Measurements from ENCODE around the gene MFAP4.

Gene MFAP4

DNA sequence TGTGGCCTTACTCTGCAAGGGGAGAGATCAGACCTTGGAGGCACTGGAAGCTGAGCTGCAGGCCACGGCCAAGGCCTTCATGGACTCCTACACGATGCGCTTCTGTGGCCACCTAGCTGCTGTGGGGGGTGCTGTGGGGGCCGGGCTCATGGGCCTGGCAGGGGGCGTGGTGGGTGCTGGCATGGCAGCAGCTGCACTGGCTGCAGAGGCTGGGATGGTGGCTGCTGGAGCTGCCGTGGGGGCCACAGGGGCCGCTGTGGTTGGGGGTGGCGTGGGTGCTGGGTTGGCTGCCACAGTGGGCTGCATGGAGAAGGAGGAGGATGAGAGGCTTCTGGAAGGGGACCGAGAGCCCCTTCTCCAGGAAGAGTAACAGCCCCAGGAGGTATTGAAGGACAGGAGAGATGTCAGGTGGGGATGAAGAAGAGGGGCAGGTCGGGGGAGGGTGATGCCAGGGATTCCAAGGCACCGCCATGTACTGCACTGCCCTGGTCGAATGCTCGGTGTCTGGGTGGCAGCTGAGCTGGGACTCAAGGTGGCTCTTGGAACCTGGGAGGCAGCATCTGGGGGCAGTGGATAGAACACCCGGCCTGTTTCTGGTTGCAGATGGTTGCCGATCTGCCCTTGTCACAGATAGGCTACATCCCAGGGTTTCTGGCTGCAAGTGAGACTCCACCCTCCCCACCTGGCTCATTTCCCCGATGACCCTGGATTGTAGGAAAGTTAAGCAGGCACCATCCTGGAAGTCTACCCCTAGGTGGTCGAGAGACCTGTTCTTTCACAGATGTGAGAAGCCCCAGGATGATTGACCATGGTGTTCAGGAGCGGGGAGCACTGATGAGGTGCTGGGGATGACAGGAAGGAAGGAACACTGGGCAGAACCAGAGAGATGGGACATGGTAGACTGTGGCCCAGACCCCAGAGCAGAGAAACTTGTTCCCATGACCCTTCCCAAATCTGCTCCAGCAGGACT lies 29.1 kb upstream of the MFAP4 start:
- TF ChIP-seq, protein P1, sequence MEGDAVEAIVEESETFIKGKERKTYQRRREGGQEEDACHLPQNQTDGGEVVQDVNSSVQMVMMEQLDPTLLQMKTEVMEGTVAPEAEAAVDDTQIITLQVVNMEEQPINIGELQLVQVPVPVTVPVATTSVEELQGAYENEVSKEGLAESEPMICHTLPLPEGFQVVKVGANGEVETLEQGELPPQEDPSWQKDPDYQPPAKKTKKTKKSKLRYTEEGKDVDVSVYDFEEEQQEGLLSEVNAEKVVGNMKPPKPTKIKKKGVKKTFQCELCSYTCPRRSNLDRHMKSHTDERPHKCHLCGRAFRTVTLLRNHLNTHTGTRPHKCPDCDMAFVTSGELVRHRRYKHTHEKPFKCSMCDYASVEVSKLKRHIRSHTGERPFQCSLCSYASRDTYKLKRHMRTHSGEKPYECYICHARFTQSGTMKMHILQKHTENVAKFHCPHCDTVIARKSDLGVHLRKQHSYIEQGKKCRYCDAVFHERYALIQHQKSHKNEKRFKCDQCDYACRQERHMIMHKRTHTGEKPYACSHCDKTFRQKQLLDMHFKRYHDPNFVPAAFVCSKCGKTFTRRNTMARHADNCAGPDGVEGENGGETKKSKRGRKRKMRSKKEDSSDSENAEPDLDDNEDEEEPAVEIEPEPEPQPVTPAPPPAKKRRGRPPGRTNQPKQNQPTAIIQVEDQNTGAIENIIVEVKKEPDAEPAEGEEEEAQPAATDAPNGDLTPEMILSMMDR (conservative IDR thresholded peaks at IDR 0.05; ENCODE audit: low read depth), result no peak
- no peak overlapping the region for H3K27ac ChIP-seq
- CTCF ChIA-PET, result no interaction called here
- POLR2A ChIA-PET (ENCODE audit: low non-redundant PET), result no interaction called here
- no peak for DNase-seq (ENCODE audit: low spot score)

DNA sequence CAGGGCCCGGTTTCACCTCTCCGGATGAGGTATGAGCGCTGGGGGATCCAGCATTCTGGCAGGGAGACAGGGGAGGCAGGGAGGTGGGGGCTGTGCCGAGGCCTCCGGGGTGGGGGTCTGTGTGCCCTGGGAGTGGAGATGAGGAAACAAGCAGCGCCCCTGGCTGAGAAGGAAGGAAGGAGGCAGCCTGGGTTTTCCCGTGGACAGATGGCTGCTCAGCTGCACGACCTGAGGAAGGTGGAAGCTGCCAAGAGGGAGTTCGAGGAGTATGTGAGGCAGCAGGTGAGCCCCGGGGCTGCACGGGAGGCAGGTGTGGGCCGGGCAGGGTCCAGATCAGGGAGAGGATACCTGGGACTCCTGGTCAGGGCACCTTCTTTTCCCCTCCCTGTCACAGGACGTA lies 28.3 kb upstream of the MFAP4 start:
- DNase-seq (ENCODE audit: low spot score), result no peak
- CTCF ChIA-PET, result no interaction called here
- TF ChIP-seq, protein P1 (conservative IDR thresholded peaks at IDR 0.05; ENCODE audit: low read depth), result no peak
- H3K27ac ChIP-seq, result no peak overlapping the region
- POLR2A ChIA-PET (ENCODE audit: low non-redundant PET), result no interaction called here

DNA sequence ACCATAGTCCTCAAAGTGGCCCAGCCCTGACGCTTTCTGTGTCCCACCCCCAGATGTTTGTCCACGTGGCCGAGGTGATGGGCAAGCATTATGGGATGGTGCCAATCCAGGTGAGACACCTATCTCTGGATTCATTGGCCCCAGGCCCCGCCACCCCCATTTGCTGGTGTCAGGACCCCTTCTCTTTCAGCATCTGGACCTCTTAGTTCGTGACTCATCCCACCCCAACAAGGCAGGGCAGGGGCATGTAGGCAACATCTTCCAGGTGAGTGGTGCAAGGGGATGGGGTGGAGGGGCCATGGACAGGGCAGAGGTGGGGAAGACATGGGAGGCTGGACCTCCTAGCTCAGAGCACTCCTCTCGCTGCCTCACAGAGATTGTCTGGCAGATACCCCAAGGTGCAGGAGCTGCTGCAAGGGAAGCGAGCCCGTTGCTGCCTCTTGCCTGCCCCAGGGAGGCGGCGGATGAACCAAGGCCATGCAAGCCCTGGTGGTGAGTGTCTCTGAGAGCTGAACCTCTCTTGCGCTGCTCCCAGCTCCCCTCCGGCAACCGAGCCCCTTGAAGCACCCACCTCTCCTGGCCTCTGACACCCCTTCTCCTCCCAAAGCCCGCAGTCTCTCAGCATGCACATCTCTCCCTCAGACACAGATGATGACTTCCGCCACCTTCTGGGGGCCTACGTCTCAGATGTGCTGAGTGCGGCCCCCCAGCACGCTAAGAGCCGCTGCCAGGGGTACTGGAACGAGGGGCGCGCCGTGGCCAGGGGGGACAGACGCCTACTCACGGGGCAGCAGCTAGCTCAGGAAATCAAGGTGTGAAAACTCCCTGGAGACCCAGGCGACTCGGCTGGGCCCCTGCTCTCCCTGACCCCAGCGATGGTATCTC lies 27.6 kb upstream of the MFAP4 start:
- TF ChIP-seq, protein P1 (conservative IDR thresholded peaks at IDR 0.05; ENCODE audit: low read depth), result no peak
- DNase-seq (ENCODE audit: low spot score), result no peak
- POLR2A ChIA-PET (ENCODE audit: low non-redundant PET), result no interaction called here
- CTCF ChIA-PET, result interaction anchor here (0.6 kb wide), 1 partner anchor 385 kb away, joined by 5 read pairs; no protein-coding TSS in a partner anchor
- H3K27ac ChIP-seq, result no peak overlapping the region

DNA sequence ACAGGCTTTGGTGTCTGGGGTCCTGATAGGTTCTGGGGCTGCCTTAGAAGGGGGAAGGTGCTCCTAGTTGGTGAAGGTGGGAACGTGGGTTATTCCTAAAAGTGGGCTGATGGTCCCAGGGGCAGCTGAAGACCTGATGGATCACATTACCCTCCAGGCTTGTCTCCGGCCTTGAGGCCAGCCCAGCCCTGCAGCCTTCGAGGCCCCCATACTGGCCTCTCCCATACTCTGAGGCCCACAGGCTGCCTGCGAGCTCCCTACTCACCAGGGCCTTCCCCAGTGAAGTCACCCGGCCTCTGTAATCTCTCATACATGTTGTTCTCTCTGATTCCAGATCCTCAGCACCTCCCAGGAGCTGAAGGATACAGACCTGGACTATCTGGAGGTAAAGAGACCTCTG lies 26.8 kb upstream of the MFAP4 start:
- CTCF ChIA-PET, result interaction anchor here (0.6 kb wide), 1 partner anchor 386 kb away, joined by 5 read pairs; no protein-coding TSS in a partner anchor
- POLR2A ChIA-PET (ENCODE audit: low non-redundant PET), result no interaction called here
- H3K27ac ChIP-seq, result no peak overlapping the region
- TF ChIP-seq, protein P1 (conservative IDR thresholded peaks at IDR 0.05; ENCODE audit: low read depth), result no peak
- DNase-seq (ENCODE audit: low spot score), result no peak

DNA sequence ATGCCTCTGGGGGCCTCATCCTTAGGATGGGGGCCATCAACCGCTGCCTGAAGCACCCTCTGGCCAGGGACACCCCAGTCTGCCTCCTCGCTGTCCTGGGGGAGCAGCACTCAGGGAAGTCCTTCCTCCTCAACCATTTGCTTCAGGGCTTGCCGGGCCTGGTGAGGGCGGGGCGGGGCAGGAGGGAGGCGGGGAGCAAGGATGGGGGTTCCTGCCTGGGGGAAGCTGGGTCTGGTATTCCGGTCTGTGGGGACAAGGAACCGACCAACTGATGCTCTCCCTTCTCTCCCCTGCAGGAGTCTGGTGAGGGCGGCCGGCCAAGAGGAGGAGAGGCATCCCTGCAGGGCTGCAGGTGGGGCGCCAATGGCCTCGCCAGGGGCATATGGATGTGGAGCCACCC lies 26.0 kb upstream of the MFAP4 start:
- H3K27ac ChIP-seq, result no peak overlapping the region
- ChIA-PET POLR2A (ENCODE audit: low non-redundant PET) (no interaction called here), CTCF (interaction anchor here (1.7 kb wide), 1 partner anchor 50 kb away, joined by 4 read pairs; the partner anchor contains the start of gene B9D1)
- TF ChIP-seq, protein P1 (conservative IDR thresholded peaks at IDR 0.05; ENCODE audit: low read depth), result no peak
- no peak for DNase-seq (ENCODE audit: low spot score)

DNA sequence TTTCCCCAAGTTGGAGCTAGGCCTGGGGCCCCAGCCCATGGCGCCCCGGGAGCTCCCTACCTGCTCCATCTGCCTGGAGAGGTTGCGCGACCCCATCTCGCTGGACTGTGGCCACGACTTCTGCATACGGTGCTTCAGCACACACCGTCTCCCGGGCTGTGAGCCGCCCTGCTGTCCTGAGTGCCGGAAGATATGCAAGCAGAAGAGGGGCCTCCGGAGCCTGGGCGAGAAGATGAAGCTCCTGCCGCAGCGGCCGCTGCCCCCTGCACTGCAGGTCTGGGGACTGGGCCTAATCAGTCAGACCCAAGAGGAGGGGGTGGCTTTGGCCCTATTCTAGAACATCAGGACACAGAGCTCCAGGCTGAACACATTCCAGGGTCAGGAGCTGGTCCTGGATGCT lies 25.5 kb upstream of the MFAP4 start:
- H3K27ac ChIP-seq, result no peak overlapping the region
- DNase-seq (ENCODE audit: low spot score), result no peak
- TF ChIP-seq, protein P1 (conservative IDR thresholded peaks at IDR 0.05; ENCODE audit: low read depth), result no peak
- ChIA-PET POLR2A (ENCODE audit: low non-redundant PET) (no interaction called here), CTCF (interaction anchor here (1.7 kb wide), 1 partner anchor 49 kb away, joined by 4 read pairs; the partner anchor contains the start of gene B9D1)

Measured in RWPE1 (cell line).